ENCODE results near the gene MOV10L1. TPM values are rescaled to one million over a fixed set of nuclear protein-coding genes. Genes with fewer than 3 reads are reported as not detected.

Gene MOV10L1
- total and polyA plus RNA-seq, 2 experiments from 2014 or later: 0.73 to 1.8 TPM

GRCh38 chr22:50211147-50211546, 121.3 kb downstream of the MOV10L1 start:
- Histone ChIP-seq H3F3A (replicated peaks; ENCODE audit: low read depth) (no peaks in the 10 kb centered on the region), H3K27ac (ENCODE audit: low read depth) (no peak overlapping the region), H3K9me2 (ENCODE audit: insufficient read depth) (no peaks in the 10 kb centered on the region), H3K36me3 (ENCODE audit: insufficient read depth) (0 out of 2 replicates have a peak, but pooled peaks cover 7% of the 10 kb centered on the region), H3K4me3 (no peak overlapping the region), H3K27me3 (ENCODE audit: insufficient read depth) (no peaks in the 10 kb centered on the region), H2AFZ (no peak overlapping the region), H4K20me1 (replicated peaks; ENCODE audit: insufficient read depth) (peaks cover 18% of the 10 kb centered on the region), H3K4me1 (ENCODE audit: insufficient read depth) (no peaks in the 10 kb centered on the region), H3K79me2 (replicated peaks; ENCODE audit: insufficient read depth) (peaks cover 19% of the 10 kb centered on the region; the same call in 1 of the 2 replicates), H3K4me2 (no peak overlapping the region)
- Mint-ChIP-seq H3K4me3 (no peak overlapping the region), H3K4me1 (peaks cover 2% of the 10 kb centered on the region; the same call in 1 of the 3 replicates), H3K36me3 (ENCODE audit: low read depth) (peaks cover 52% of the 10 kb centered on the region), H3K27me3 (ENCODE audit: insufficient read depth, low read depth, poor library complexity) (peaks cover 10% of the 10 kb centered on the region), H3K9me3 (no peaks in the 10 kb centered on the region; the same call in 2 of the 3 replicates), H3K27ac (no peak overlapping the region)
- ATAC-seq: no peak
- no peak for DNase-seq (ENCODE audit: low spot score)
- TF ChIP-seq JUNB (IDR thresholded peaks at IDR 0.05; ENCODE audit: unreplicated experiment) (no peak), ZNF331 (CRISPR knock-in tag; IDR thresholded peaks at IDR 0.05; ENCODE audit: low read depth) (no peak), EZH2phosphoT487 (IDR thresholded peaks at IDR 0.05; ENCODE audit: unreplicated experiment) (no peak), ZNF114 (CRISPR knock-in tag; IDR thresholded peaks at IDR 0.05) (no peak), STAT1 (IDR thresholded peaks at IDR 0.05; ENCODE audit: unreplicated experiment) (no peak), NANOG (IDR thresholded peaks at IDR 0.05; ENCODE audit: borderline replicate concordance) (no peak), ETS1 (IDR thresholded peaks at IDR 0.05) (no peak), CTCF (conservative IDR thresholded peaks at IDR 0.05; ENCODE audit: low read depth in 2 of 2) (no peak), POLR2AphosphoS5 (IDR thresholded peaks at IDR 0.05; ENCODE audit: low read depth) (no peak), EZH2 (IDR thresholded peaks at IDR 0.05; ENCODE audit: low read depth, unreplicated experiment) (no peak), CREB1 (CRISPR knock-in tag; IDR thresholded peaks at IDR 0.05; ENCODE audit: low read depth) (no peak)
- TF ChIP-seq, protein P1, sequence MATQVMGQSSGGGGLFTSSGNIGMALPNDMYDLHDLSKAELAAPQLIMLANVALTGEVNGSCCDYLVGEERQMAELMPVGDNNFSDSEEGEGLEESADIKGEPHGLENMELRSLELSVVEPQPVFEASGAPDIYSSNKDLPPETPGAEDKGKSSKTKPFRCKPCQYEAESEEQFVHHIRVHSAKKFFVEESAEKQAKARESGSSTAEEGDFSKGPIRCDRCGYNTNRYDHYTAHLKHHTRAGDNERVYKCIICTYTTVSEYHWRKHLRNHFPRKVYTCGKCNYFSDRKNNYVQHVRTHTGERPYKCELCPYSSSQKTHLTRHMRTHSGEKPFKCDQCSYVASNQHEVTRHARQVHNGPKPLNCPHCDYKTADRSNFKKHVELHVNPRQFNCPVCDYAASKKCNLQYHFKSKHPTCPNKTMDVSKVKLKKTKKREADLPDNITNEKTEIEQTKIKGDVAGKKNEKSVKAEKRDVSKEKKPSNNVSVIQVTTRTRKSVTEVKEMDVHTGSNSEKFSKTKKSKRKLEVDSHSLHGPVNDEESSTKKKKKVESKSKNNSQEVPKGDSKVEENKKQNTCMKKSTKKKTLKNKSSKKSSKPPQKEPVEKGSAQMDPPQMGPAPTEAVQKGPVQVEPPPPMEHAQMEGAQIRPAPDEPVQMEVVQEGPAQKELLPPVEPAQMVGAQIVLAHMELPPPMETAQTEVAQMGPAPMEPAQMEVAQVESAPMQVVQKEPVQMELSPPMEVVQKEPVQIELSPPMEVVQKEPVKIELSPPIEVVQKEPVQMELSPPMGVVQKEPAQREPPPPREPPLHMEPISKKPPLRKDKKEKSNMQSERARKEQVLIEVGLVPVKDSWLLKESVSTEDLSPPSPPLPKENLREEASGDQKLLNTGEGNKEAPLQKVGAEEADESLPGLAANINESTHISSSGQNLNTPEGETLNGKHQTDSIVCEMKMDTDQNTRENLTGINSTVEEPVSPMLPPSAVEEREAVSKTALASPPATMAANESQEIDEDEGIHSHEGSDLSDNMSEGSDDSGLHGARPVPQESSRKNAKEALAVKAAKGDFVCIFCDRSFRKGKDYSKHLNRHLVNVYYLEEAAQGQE (IDR thresholded peaks at IDR 0.05; ENCODE audit: unreplicated experiment): no peak
- TF ChIP-seq, protein P2, sequence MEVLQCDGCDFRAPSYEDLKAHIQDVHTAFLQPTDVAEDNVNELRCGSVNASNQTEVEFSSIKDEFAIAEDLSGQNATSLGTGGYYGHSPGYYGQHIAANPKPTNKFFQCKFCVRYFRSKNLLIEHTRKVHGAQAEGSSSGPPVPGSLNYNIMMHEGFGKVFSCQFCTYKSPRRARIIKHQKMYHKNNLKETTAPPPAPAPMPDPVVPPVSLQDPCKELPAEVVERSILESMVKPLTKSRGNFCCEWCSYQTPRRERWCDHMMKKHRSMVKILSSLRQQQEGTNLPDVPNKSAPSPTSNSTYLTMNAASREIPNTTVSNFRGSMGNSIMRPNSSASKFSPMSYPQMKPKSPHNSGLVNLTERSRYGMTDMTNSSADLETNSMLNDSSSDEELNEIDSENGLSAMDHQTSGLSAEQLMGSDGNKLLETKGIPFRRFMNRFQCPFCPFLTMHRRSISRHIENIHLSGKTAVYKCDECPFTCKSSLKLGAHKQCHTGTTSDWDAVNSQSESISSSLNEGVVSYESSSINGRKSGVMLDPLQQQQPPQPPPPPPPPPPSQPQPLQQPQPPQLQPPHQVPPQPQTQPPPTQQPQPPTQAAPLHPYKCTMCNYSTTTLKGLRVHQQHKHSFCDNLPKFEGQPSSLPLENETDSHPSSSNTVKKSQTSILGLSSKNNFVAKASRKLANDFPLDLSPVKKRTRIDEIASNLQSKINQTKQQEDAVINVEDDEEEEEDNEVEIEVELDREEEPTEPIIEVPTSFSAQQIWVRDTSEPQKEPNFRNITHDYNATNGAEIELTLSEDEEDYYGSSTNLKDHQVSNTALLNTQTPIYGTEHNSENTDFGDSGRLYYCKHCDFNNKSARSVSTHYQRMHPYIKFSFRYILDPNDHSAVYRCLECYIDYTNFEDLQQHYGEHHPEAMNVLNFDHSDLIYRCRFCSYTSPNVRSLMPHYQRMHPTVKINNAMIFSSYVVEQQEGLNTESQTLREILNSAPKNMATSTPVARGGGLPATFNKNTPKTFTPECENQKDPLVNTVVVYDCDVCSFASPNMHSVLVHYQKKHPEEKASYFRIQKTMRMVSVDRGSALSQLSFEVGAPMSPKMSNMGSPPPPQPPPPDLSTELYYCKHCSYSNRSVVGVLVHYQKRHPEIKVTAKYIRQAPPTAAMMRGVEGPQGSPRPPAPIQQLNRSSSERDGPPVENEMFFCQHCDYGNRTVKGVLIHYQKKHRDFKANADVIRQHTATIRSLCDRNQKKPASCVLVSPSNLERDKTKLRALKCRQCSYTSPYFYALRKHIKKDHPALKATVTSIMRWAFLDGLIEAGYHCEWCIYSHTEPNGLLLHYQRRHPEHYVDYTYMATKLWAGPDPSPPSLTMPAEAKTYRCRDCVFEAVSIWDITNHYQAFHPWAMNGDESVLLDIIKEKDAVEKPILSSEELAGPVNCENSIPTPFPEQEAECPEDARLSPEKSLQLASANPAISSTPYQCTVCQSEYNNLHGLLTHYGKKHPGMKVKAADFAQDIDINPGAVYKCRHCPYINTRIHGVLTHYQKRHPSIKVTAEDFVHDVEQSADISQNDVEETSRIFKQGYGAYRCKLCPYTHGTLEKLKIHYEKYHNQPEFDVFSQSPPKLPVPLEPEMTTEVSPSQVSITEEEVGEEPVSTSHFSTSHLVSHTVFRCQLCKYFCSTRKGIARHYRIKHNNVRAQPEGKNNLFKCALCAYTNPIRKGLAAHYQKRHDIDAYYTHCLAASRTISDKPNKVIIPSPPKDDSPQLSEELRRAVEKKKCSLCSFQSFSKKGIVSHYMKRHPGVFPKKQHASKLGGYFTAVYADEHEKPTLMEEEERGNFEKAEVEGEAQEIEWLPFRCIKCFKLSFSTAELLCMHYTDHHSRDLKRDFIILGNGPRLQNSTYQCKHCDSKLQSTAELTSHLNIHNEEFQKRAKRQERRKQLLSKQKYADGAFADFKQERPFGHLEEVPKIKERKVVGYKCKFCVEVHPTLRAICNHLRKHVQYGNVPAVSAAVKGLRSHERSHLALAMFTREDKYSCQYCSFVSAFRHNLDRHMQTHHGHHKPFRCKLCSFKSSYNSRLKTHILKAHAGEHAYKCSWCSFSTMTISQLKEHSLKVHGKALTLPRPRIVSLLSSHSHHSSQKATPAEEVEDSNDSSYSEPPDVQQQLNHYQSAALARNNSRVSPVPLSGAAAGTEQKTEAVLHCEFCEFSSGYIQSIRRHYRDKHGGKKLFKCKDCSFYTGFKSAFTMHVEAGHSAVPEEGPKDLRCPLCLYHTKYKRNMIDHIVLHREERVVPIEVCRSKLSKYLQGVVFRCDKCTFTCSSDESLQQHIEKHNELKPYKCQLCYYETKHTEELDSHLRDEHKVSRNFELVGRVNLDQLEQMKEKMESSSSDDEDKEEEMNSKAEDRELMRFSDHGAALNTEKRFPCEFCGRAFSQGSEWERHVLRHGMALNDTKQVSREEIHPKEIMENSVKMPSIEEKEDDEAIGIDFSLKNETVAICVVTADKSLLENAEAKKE (CRISPR knock-in tag; IDR thresholded peaks at IDR 0.05): no peak

All from GM23338 (cell line).